ENCODE results near the gene ERAP2. TPM values are rescaled to one million over a fixed set of nuclear protein-coding genes. Genes with fewer than 3 reads are reported as not detected.
A peak's percentile ranks its signal among the peaks of the same experiment; 100 is the strongest.

The ERAP2 gene
- total RNA-seq, 2 donors from 2014 or later: 7.5 to 24.7 TPM

DNA sequence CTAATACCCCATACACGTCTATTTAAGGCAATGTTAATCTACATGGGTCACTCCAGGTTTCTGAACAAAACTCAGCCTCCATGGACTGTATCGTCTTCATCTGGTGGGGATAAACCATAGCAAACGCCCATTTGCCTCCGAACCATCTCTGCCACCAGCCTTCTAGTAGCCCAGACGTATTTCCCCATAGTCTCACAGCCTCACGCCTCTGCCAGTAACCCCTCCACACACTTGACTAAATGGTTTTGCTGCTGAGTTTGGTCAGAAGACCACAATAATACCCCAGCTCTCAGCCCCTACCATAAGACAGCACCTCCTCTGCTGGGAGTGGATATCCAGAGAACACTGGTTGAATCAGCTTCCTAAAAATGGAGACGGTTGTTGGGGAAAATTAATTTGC lies 8.7 kb downstream of the ERAP2 start:
- TF ChIP-seq, protein P1, sequence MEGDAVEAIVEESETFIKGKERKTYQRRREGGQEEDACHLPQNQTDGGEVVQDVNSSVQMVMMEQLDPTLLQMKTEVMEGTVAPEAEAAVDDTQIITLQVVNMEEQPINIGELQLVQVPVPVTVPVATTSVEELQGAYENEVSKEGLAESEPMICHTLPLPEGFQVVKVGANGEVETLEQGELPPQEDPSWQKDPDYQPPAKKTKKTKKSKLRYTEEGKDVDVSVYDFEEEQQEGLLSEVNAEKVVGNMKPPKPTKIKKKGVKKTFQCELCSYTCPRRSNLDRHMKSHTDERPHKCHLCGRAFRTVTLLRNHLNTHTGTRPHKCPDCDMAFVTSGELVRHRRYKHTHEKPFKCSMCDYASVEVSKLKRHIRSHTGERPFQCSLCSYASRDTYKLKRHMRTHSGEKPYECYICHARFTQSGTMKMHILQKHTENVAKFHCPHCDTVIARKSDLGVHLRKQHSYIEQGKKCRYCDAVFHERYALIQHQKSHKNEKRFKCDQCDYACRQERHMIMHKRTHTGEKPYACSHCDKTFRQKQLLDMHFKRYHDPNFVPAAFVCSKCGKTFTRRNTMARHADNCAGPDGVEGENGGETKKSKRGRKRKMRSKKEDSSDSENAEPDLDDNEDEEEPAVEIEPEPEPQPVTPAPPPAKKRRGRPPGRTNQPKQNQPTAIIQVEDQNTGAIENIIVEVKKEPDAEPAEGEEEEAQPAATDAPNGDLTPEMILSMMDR (IDR thresholded peaks at IDR 0.05): no peak
- no peak for TF ChIP-seq POLR2A (IDR thresholded peaks at IDR 0.05)
- Histone ChIP-seq H3K27ac (no peak overlapping the region), H3K27me3 (no peaks in the 10 kb centered on the region), H3K4me3 (no peak overlapping the region), H3K4me1 (no peaks in the 10 kb centered on the region), H3K36me3 (replicated peaks in 1 of 2; ENCODE audit: insufficient read depth in 1 of 2, low read depth in 2 of 2) (no peaks in the 10 kb centered on the region), H3K9me3 (no peaks in the 10 kb centered on the region)
- ATAC-seq (no peak), DNase-seq (no peak)
- intact Hi-C loops (cut with DNase I): no loop called here
- 85 to 89% methylated on average over 7 of the region's 7 CpGs for WGBS, 2 donors

DNA sequence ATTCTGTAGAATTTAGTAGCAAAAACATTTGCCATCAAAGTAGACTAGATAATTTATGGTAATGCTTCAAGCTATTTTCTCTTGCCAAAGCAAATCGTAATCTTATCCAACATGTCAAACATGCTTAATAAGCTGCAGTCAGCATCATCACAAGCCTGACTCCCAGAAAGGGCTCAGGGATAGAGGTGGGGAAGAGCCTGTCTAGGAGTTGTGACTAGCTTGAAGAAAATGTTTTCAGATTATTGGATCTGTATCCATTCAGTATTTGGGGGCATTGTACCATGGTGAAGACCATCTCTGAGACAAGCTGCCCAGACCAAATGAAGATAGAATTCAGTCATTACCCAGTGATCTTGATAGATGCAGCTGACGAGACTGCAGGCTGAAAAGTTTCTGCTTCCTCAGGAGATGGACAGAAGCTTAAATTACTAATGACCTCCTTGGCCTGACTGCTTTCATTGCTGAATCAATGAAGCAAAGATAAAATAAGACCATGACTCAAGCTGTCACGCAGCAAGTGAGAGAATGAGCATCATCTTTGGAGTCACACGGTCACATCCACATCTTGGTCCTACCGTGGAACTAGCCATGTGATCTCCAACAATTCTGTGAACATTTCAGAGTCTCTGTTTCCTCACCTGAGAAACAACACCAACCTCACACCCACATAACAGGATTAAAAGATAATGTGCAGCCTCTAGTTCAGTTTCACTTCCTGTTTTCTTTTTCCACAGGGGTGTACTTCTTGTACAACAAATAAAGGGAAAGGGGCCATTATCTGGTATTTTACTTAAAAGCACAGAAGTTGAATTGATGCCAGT lies 9.4 kb downstream of the ERAP2 start:
- intact Hi-C loops (cut with DNase I): no loop called here
- no peaks in the 10 kb centered on the region for H3K9me3 ChIP-seq
- no peak for TF ChIP-seq POLR2A (IDR thresholded peaks at IDR 0.05)
- TF ChIP-seq, protein P1 (IDR thresholded peaks at IDR 0.05): no peak
- no peak overlapping the region for H3K27ac ChIP-seq
- no peaks in the 10 kb centered on the region for H3K36me3 ChIP-seq (replicated peaks in 1 of 2; ENCODE audit: insufficient read depth in 1 of 2, low read depth in 2 of 2)
- no peaks in the 10 kb centered on the region for H3K4me1 ChIP-seq
- WGBS, 2 donors: 77 to 78% methylated on average over 5 of the region's 5 CpGs
- no peaks in the 10 kb centered on the region for H3K27me3 ChIP-seq
- DNase-seq (no peak), ATAC-seq (no peak)
- H3K4me3 ChIP-seq: no peak overlapping the region

- no peak overlapping the region for H3K4me3 ChIP-seq
- ATAC-seq (no peak), DNase-seq (no peak)
- intact Hi-C loops (cut with DNase I): no loop called here
- no peaks in the 10 kb centered on the region for H3K9me3 ChIP-seq
- no peaks in the 10 kb centered on the region for H3K4me1 ChIP-seq
- no peak overlapping the region for H3K27ac ChIP-seq
- 79 to 90% methylated on average over 4 of the region's 4 CpGs for WGBS, 2 donors
- H3K36me3 ChIP-seq (replicated peaks in 1 of 2; ENCODE audit: insufficient read depth in 1 of 2, low read depth in 2 of 2): no peaks in the 10 kb centered on the region
- TF ChIP-seq, protein P1 (IDR thresholded peaks at IDR 0.05): no peak
- no peak for TF ChIP-seq POLR2A (IDR thresholded peaks at IDR 0.05)
- no peaks in the 10 kb centered on the region for H3K27me3 ChIP-seq
Observed at GRCh38 chr5:96893342-96893741, 17.0 kb downstream of the ERAP2 start.

DNA sequence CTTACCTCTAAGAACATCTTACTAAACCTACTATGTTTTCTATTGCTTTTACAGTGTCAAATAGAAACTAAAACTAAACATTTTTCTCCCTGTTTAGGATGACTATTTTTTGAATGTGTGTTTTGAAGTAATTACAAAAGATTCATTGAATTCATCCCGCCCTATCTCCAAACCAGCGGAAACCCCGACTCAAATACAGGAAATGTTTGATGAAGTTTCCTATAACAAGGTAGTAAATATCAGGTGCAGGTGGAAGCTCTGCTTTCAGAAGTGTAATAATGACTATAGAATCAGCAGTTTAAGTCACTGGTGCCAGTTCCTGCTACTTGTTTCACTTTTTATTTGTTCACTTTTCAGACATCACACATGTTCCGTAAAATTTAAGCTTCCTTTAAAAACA lies 20.0 kb downstream of the ERAP2 start:
- no peaks in the 10 kb centered on the region for H3K27me3 ChIP-seq
- DNase-seq (no peak), ATAC-seq (no peak)
- no peaks in the 10 kb centered on the region for H3K4me1 ChIP-seq
- H3K27ac ChIP-seq: peak overlapping the region in 1 of 4 donors; percentile 6
- WGBS, 2 donors: 71 to 86% methylated on average over 4 of the region's 4 CpGs
- H3K4me3 ChIP-seq: no peak overlapping the region
- no peaks in the 10 kb centered on the region for H3K36me3 ChIP-seq (replicated peaks in 1 of 2; ENCODE audit: insufficient read depth in 1 of 2, low read depth in 2 of 2)
- no peak for TF ChIP-seq POLR2A (IDR thresholded peaks at IDR 0.05)
- TF ChIP-seq, protein P1 (IDR thresholded peaks at IDR 0.05): no peak
- H3K9me3 ChIP-seq: no peaks in the 10 kb centered on the region
- intact Hi-C loops (cut with DNase I): no loop called here

DNA sequence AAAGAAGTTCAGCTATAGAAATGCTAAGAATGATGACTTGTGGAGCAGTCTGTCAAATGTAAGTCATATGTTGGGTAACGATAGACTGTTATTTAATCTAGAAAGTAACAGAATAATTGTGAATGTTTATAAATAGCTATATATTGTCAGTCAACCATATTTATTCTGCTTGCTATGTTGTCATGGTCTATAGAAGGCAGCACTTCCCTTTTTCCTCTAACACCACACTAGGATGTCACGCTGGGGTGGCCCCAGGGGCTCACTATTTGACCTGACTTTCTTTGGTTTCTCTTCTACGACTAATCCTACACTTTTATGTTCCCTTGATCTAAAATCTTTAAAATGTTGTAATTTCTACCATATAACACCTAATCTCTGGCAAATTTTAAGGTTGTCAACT lies 20.5 kb downstream of the ERAP2 start:
- intact Hi-C loops (cut with DNase I): no loop called here
- H3K36me3 ChIP-seq (replicated peaks in 1 of 2; ENCODE audit: insufficient read depth in 1 of 2, low read depth in 2 of 2): no peaks in the 10 kb centered on the region
- H3K4me1 ChIP-seq: no peaks in the 10 kb centered on the region
- H3K27me3 ChIP-seq: no peaks in the 10 kb centered on the region
- WGBS, 2 donors: 69 to 83% methylated on average over 3 of the region's 3 CpGs
- TF ChIP-seq, protein P1 (IDR thresholded peaks at IDR 0.05): no peak
- TF ChIP-seq POLR2A (IDR thresholded peaks at IDR 0.05): no peak
- H3K9me3 ChIP-seq: no peaks in the 10 kb centered on the region
- H3K27ac ChIP-seq: peak overlapping the region in 1 of 4 donors; percentile 6
- ATAC-seq (no peak), DNase-seq (no peak)
- H3K4me3 ChIP-seq: no peak overlapping the region
